HK-2 (cell line): ENCODE data around the gene NAA60.

ENCODE experiments used
- DNase-seq: peaks from one replicate; pipeline ENCODE4 v3.0.0-alpha.2; 2018; ENCODE audit not compliant: unreplicated experiment

NAA60 gene

GRCh38 chr16:3443108-3444031, at the start of gene NAA60, which contains the start of gene ZNF597:
Gene NAA60, plus strand, starts transcription at chr16:3443680. Its CDS starts 32,548 bp downstream, at chr16:3476228.
Gene ZNF597, minus strand, starts transcription at chr16:3443504. Its CDS starts 351 bp downstream, at chr16:3443153.
- peak; percentile 87 for DNase-seq

- DNase-seq = no peak
Measured at GRCh38 chr16:3400446-3400778, 43.1 kb upstream of the NAA60 start.

GRCh38 chr16:3400779-3401688, 42.4 kb upstream of the NAA60 start, which contains the start of the genes ZNF174 and ZSCAN32:
Gene ZNF174, plus strand, starts transcription at chr16:3401215. Its CDS starts 790 bp downstream, at chr16:3402005.
Gene ZSCAN32, minus strand, starts transcription at chr16:3401004. Its CDS starts 3,447 bp downstream, at chr16:3397557.
- DNase-seq = peak; percentile 97

DNA sequence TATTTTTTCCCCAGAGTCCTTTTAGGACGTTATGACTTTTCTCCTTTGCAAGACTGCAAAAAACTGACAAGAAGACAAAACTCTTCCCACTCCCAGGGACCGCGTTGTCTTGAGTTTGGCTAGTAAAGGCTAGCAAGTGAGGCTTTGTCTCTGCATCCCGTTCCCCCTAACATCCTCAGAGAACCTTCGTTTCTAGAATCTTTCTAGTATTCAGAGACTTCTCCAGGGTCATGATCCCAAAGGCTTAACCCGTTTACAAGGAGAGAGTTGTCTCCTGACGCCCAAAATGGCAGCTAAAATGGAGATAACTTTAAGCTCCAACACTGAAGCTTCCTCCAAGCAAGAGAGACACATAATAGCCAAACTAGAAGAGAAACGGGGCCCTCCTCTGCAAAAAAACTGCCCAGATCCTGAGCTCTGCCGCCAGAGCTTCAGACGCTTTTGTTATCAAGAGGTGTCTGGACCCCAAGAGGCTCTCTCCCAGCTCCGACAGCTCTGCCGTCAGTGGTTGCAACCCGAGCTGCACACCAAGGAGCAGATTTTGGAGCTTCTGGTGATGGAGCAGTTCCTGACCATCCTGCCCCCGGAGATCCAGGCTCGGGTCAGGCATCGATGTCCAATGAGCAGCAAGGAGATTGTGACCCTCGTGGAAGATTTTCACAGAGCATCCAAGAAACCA, 41.6 kb upstream of the NAA60 start:
- DNase-seq = peak; percentile 4

DNA sequence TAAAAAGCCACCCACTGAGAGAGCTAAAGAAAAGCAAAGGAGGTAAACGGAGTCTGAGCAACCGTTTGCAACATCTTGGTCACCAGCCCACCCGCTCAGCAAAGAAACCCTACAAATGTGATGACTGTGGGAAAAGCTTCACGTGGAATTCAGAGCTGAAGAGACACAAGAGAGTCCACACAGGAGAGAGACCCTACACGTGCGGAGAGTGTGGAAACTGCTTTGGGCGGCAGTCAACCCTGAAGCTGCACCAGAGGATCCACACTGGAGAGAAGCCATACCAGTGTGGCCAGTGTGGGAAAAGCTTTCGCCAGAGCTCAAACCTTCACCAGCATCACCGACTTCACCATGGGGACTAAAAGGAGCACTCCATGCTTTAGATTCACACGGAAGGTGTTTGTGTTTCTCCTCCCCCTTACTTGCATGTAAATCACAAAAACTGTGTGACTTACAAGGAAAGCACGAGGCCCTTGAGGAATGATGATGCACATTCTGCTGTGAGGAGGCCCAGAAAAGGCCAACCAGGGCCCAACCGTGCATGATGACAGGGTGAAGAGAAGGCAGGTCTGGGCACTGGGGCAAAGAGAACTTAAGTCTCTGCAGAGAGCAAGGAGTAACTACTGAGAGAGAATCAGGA, 34.8 kb upstream of the NAA60 start:
- DNase-seq = no peak

DNA sequence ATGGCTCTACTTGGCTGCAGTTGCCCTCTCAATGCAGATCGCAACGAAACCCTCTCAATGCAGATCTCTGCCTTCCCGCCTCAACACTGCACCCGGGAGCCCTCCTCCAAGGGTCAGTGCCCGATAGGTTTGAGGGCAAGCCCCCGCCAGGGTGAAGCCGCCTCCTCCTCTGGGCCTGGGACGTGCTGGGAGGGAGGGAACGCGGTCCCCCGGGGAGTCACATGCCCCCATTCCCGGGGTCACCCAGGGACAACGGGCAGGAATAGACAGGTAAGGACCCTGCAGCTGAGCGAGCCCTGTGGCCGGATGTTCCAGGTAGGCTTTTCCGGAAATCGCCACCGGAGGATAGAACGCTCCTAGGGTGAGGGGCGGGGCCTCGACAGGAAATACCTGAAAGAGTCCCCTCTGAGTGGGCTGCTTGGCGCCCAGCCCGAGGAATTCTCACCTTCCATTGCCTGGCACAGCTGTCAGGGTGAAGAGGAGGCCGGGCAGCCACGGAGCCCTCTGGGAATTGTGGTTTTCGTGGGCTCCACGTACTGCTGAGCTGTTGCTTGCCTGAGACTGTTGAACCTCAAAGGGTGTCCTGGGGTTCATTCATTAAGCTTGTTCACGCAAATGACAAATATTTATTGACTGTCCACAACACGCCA, 29.6 kb upstream of the NAA60 start:
- DNase-seq = no peak

DNA sequence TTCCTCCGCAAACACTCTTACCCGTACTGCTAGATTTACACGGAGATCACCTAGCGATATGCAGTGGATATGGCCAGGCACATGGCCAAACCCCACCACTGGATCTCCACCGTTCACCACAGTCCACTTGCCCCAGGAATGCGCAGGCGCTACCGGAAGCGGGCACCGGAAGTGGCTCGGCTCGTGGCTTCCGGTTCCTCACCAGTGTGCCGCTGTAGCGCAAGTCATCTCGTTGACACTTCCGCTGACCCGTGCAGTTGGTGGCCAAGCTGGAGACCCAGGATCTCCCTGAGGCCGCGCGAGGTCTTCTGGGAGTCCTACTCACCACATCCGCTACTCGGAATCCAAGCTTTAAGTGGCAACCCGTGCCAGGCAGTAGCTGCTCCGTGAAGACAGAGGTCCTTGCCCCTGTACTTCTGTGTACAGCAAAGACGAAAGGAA, 11.7 kb upstream of the NAA60 start:
- no peak for DNase-seq

DNA sequence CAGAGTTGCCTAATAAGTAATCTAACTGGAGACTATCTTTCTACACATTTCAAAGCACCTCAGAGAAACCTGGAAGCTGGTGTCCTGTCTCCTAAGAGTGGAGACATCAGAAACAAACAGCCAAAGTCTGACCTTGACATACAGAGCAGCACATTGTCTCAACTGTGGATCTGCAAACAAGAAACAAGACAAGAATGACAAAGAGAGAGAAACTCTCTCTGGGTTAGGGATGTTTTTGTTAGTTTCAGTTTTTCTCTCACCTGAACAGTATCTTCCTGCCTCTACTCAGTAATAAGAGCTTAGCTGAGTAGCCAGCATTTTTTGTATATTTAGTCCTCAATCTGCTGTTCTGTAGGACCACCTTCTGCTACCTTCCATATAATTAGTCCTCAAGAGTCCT, 9.1 kb upstream of the NAA60 start:
- DNase-seq = no peak

DNA sequence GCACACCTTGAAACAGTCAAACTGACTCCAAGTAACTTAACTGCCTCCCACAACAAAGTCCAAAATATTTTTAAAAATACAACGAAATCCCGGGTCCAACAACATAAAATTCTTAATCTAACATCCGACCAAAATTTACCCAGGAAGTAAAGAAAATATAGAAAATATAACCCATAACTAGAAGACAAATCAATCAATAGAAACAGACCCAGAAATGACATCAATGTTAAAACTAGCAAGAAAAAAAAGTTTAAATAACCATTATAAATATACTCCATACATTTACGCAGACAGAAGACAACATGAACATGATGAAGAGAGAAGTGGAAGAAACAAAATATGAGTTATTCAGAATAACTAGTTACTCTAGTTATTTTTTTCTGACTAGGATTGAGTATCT, 3.8 kb upstream of the NAA60 start:
- no peak for DNase-seq

DNA sequence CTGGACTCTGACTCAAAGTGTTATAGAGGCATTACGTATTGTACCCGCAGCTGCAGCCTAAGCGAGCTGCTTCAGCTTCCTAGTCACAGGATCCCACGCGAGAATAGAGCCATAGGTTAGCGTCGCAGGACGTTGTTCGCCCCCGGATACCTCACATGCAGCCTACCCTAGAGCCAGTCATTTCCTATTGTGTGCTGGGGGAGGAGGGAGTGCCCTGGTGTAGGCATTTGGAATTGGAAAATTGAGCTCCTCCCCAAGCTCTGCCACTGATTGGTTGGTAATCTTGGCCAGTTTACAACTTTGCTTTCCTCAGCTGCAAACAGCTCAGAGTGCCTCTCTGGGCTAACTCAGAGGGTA, 530 bp downstream of the NAA60 start:
- DNase-seq = peak; percentile 54

DNA sequence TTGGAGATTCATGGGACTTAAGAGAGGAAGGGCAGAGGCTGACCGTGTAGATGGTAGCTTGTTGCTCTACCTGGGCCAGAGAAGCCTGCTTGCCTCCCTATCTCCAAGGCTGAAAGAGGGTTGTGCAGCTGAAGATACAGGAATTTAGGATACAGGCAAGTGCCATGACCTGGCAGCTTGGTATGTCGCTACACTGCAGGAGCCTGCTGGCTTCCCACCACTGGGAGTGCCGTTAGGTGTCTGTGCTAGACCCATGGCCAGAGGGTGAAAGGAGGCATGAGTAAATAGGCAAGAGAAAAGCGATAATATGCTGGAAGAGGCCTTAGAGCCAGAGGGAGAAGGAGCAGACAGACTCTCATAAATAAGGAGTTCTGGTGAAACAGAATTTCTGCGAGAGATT, 10.6 kb downstream of the NAA60 start:
- peak; percentile 11 for DNase-seq

GRCh38 chr16:3454631-3455147, 11.2 kb downstream of the NAA60 start:
- no peak for DNase-seq

DNA sequence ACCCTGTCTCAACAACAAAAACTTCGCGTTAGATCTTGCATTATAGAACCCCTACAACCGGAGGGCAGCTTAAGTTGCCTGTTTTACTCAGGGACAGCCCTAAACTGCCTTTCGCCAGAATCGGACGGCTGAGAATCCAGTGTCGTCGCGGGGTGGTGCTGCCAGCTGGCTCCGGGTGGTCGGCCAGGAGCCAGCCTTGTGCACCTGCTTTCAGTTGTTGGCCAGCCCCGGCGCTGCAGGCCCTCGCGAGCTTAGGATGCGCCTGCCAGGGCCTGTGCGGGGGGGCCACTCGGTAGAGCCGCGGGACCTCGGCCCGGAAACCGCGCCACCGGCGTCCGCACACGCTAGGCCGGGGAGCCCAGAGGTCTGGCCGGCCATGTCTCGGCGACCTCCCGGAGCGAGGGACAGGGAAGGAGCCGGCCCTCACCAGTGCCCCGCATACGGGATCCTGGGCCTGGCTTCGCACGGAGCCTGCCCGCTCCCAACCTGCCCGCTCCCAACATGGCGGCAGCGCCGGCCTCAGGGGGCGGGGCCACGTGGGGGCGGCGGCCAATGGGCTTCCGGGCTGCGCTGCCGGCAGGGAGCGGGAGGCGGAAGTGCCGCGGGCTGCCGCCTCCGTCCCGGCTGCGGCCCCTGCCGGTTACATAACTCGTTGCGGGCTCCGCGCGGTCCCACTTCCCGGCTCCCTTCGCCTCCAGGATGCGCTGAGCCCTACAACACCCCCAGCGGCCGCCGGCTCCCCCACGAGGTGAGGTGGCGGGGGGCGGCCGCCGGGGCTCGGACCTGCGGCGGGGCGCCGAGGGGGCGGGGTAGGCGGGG, 14.2 kb downstream of the NAA60 start:
- DNase-seq = peak; percentile 80

GRCh38 chr16:3458278-3458851, 14.9 kb downstream of the NAA60 start:
- DNase-seq = peak; percentile 31

- peak; percentile 8 for DNase-seq
Measured at GRCh38 chr16:3458852-3459361, 15.4 kb downstream of the NAA60 start.

- no peak for DNase-seq
Measured at GRCh38 chr16:3459401-3460090, 16.1 kb downstream of the NAA60 start.

DNA sequence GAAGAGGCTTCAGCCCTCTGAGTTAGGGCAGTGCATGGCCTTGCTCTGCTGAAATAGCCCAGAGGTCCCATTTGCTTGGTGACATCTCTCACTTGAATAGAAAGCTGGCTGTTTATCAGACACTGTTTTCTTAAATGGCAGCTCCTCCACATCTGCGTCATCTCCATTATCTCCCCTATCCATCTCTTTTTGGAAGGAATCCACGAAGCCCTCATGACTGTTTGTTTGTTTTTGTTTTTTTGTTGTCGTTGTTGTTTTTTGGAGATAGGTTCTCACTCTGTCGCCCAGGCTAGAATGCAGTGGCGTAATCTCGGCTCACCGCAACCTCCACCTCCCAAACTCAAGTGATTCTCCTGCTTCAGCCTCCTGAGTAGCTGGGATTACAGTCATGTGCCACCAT, 16.6 kb downstream of the NAA60 start:
- no peak for DNase-seq

DNA sequence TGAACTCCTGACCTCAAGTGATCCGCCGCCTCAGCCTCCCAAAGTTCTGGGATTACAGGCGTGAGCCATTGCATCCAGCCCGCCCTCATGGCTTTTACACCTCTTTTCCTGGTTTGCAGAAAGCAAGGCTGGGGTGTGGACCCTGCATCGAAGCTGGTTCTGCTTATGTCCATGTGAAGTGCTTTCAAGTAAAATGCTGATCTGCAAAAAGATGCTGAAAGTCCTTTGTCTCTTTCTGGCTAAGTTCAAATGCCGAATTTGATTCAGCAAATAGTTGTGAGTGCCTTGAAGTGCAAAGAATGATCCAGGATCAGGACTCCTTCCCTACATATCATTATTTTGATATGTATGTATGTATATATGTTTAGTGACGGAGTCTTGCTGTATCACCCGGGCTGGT, 17.1 kb downstream of the NAA60 start:
- DNase-seq = no peak
